ENCODE results near the gene HMCN1. TPM values are rescaled to one million over a fixed set of nuclear protein-coding genes. Genes with fewer than 3 reads are reported as not detected.
"Not testable (repeated sequence)": the region's sequence is repeated elsewhere in the genome, so short reads cannot be mapped to it uniquely, and the experiment has no call there.

HMCN1 gene
- total RNA-seq, 1 experiment from 2014 or later, result 21.4 TPM

DNA sequence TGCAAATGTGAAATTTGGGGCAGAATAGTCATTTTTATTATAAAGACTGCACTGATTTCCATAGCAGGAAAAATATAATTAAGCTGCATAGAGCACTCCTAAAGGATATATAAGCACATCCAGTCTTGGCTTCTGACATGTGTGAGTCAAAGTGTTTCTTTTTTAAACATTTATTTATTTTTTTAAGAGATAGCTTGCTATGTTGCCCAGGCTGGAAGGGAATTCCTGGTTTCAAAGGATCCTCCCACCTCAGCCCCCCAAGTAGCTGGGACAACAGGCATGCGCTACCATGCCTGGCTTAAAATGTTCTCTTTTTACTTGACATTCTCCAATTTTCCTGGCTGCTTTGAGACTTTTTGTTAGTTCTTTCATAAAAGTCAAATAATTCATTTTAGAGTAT lies 126.1 kb downstream of the HMCN1 start:
- Histone ChIP-seq H3K27ac (peak overlapping the region; percentile 61), H3K4me1 (replicated peaks) (peaks cover 67% of the 10 kb centered on the region), H3K4me3 (no peak overlapping the region), H3K36me3 (no peaks in the 10 kb centered on the region), H3K27me3 (replicated peaks) (no peaks in the 10 kb centered on the region), H3K9me3 (replicated peaks) (no peaks in the 10 kb centered on the region)
- DNase-seq (ENCODE audit: low read depth in 1 of 2, low spot score in 2 of 2), result peak; percentile 70 to 76

DNA sequence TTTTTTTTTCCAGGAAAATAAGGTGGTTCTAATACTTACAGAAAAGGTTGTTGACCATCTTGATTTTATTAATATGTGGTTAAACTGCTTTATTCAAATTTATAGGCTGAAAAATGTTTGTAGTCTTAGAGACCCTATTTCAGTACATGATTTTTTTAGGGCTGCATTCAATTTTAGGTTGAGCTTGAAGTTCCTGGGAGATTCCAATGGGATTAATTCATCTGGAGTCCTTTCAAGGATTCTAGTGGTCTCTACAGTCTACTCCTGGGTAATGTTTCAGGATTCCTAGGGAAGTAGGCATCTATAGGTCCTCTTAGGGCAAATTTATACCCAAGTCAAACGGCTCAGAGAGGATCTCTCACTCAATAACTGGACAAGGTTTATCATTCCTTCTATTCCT lies 126.7 kb downstream of the HMCN1 start:
- no peaks in the 10 kb centered on the region for H3K36me3 ChIP-seq
- no peak for DNase-seq (ENCODE audit: low read depth in 1 of 2, low spot score in 2 of 2)
- no peaks in the 10 kb centered on the region for H3K9me3 ChIP-seq (replicated peaks)
- H3K4me1 ChIP-seq (replicated peaks), result peaks cover 68% of the 10 kb centered on the region
- H3K4me3 ChIP-seq, result no peak overlapping the region
- H3K27ac ChIP-seq, result peak overlapping the region; percentile 61
- H3K27me3 ChIP-seq (replicated peaks), result no peaks in the 10 kb centered on the region

DNA sequence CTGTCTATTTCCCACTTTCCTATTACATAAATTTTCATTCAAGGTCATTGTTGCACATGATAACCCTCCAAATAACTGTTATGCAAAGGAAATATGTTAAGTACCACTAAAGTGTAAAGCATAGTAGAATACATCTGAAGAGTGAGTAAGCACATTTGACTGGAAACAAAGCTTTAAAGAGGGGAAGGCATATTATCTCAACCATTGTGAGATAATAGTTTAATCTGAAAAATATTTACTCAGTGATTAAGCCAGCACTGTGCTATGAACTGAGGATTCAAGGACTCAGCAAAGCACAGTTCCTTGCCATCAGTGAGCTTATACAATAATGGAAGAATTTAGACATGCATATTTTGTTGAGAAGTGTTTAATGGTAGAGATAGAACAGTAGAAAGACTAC lies 127.4 kb downstream of the HMCN1 start:
- no peaks in the 10 kb centered on the region for H3K36me3 ChIP-seq
- H3K4me1 ChIP-seq (replicated peaks), result peaks cover 65% of the 10 kb centered on the region
- H3K27ac ChIP-seq, result peak overlapping the region; percentile 61
- no peaks in the 10 kb centered on the region for H3K9me3 ChIP-seq (replicated peaks)
- peak in 1 of 2 experiments; percentile 60 for DNase-seq (ENCODE audit: low read depth in 1 of 2, low spot score in 2 of 2)
- no peak overlapping the region for H3K4me3 ChIP-seq
- no peaks in the 10 kb centered on the region for H3K27me3 ChIP-seq (replicated peaks)

DNA sequence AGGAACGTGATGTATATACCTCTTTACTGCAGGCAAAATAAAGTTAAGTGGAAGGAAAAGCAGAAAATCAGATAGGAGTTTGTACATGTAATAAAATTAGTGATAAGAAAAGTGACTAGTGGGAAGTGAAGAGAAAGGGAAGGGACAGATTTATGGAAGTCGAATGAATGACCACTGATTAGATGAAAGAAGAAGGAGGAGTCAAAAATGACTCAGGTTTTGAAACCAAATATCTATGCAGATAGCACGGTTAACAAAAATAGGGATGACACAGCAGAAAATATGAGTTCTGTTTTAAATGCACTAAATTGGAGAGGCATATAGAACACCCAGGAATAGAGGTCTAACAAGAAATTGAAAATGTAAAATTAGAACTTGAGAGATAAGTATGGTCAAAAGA lies 128.0 kb downstream of the HMCN1 start:
- Histone ChIP-seq H3K4me1 (replicated peaks) (peaks cover 61% of the 10 kb centered on the region), H3K9me3 (replicated peaks) (no peaks in the 10 kb centered on the region), H3K27ac (peak overlapping the region; percentile 61), H3K27me3 (replicated peaks) (no peaks in the 10 kb centered on the region), H3K4me3 (no peak overlapping the region), H3K36me3 (no peaks in the 10 kb centered on the region)
- no peak for DNase-seq (ENCODE audit: low read depth in 1 of 2, low spot score in 2 of 2)

DNA sequence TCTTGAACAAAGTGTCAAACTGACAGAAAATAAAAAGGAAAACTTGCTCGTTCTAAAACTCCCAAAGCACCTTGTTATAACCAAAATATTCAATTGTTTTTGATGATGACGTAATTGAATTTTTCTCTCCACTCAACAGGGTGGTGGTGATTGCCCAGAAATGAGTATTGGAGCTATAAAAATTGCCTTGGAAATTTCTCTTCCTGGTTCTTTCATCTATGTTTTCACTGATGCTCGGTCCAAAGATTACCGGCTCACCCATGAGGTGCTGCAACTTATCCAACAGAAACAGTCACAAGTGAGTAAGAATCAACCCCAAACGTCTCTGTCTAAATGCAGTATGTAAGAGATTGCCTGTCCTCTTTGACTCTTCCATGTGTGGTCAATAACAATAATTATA lies 130.1 kb downstream of the HMCN1 start:
- Histone ChIP-seq H3K9me3 (replicated peaks) (no peaks in the 10 kb centered on the region), H3K27ac (peak overlapping the region; percentile 9; the same call in 1 of the 2 replicates), H3K4me1 (replicated peaks) (peaks cover 50% of the 10 kb centered on the region), H3K4me3 (no peak overlapping the region), H3K36me3 (no peaks in the 10 kb centered on the region; the same call in 1 of the 2 replicates), H3K27me3 (replicated peaks) (no peaks in the 10 kb centered on the region)
- no peak for DNase-seq (ENCODE audit: low read depth in 1 of 2, low spot score in 2 of 2)

DNA sequence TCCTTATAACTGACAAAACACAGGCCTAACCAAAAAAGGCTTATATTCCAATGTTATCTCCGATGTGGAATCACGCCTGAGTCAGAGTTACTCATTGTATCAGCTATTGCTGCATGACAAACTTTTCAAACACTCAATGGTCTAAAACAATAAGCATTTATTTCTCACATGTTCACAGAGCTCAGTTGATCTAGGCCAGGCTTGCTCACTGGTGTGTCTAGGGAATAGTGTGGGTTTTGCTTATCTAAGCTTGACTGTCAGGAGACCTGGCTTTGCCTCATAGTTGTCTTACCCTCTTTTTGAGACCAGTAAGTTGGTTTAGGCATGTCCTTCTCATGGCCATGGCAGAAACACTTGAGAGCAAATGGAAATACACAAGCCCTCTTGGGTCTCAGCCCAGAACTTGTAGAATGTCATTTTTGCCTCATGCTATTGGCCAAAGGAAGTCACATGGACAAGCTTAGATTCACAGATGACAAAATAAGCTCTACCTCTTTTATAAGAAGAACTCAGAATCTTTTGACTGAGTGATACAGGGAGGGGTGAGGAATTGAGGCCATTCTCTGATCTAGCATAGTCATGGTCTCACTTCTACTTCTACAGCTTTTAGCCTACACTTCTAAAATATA lies 130.8 kb downstream of the HMCN1 start:
- Histone ChIP-seq H3K27me3 (replicated peaks) (no peaks in the 10 kb centered on the region), H3K9me3 (replicated peaks) (no peaks in the 10 kb centered on the region), H3K4me3 (no peak overlapping the region), H3K27ac (peak overlapping the region; percentile 48), H3K36me3 (no peaks in the 10 kb centered on the region; the same call in 1 of the 2 replicates), H3K4me1 (replicated peaks) (peaks cover 47% of the 10 kb centered on the region)
- DNase-seq (ENCODE audit: low read depth in 1 of 2, low spot score in 2 of 2), result peak; percentile 47 to 54

DNA sequence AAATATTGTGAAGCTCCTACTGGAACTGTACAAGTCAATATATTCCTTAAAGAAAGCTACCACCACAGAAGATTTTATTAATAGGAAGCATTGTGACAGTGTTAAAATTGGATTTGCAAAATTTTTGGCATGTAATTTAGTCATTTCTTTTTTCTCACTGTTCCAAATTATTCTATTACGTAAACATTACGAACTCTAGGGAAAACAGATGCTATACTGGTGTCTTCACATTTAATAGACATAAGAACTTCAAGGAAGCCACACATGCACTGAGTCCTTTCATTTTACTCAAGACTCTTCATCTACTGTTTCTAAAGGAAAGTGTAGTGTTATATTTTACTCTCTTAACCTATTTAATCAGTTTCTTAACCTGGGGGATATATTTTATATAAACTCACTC lies 135.4 kb downstream of the HMCN1 start:
- DNase-seq (ENCODE audit: low read depth in 1 of 2, low spot score in 2 of 2), result no peak
- Histone ChIP-seq H3K27me3 (replicated peaks) (no peaks in the 10 kb centered on the region), H3K36me3 (no peaks in the 10 kb centered on the region; the same call in 1 of the 2 replicates), H3K27ac (no peak overlapping the region), H3K4me3 (no peak overlapping the region), H3K9me3 (replicated peaks) (no peaks in the 10 kb centered on the region), H3K4me1 (replicated peaks) (peaks cover 13% of the 10 kb centered on the region)

DNA sequence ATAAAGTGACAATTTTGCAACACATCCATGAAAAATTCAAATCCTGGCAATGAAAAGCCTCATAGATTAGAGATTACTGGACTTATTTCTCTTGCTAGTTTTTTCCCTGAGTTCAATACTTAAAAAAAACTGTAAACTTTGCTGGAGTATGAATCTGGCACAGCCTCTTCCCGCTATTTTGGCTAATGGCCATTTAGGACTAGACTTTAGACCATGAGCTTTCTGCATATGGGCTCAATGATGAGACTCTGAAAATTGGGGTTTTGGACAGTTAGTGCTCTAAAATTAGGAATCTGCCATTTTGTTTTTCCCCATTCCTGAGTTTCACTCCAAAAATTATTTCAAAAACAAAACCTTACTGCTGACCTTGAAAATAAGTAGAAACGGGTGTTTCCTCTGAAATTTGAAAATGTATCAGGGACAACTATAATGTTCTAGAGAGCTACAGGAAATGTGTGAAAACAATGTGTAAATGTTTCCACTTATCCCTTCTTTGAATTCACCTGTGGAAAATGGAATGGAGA lies 137.5 kb downstream of the HMCN1 start:
- DNase-seq (ENCODE audit: low read depth in 1 of 2, low spot score in 2 of 2), result no peak
- Histone ChIP-seq H3K27ac (no peak overlapping the region), H3K4me1 (replicated peaks) (peaks cover 5% of the 10 kb centered on the region; the same call in 1 of the 2 replicates), H3K9me3 (replicated peaks) (no peaks in the 10 kb centered on the region), H3K36me3 (no peaks in the 10 kb centered on the region; the same call in 1 of the 2 replicates), H3K27me3 (replicated peaks) (no peaks in the 10 kb centered on the region), H3K4me3 (no peak overlapping the region)

DNA sequence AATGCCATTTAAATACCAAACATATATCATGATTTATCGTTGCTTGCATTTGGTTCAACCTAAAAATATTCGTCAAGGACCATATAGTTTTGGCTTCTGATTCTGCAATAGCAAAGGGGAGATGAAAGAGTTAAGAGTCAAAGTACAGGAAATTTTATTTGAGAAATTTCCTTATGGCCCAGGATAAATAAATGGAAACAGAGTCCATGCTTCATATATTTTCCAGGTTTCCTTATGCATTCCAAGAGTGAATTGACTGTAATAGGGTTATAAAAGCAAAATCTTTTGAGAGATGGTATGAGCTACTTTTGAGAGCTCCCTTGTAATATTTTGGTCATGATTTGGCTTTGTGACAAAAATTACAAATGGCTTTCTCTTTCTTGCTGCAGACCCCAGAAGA lies 140.1 kb downstream of the HMCN1 start:
- Histone ChIP-seq H3K36me3 (no peaks in the 10 kb centered on the region; the same call in 1 of the 2 replicates), H3K4me1 (replicated peaks) (peaks cover 6% of the 10 kb centered on the region), H3K4me3 (no peak overlapping the region), H3K27me3 (replicated peaks) (no peaks in the 10 kb centered on the region), H3K9me3 (replicated peaks) (no peaks in the 10 kb centered on the region), H3K27ac (no peak overlapping the region)
- no peak for DNase-seq (ENCODE audit: low read depth in 1 of 2, low spot score in 2 of 2)

DNA sequence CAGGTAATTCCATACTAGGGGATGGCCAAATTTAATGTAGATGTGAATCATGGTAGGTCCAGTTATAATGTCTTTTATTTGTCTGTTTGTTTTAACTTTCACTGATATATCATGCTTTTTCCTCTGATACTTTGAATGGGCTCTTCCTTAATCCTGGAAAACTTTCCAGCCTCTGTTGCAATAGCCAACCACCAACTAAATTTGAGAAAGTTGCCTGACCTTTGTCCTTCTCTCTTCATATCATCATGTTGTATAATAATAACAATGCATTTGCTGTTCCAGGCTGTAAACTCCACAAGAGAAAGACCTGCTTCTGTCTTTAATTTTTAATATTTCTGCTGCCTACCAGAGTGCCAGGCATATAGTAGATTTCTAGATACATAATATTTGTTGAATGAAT lies 146.1 kb downstream of the HMCN1 start:
- Histone ChIP-seq H3K36me3 (no peaks in the 10 kb centered on the region), H3K27ac (no peak overlapping the region), H3K4me1 (replicated peaks) (peaks cover 9% of the 10 kb centered on the region), H3K27me3 (replicated peaks) (no peaks in the 10 kb centered on the region), H3K4me3 (no peak overlapping the region), H3K9me3 (replicated peaks) (no peaks in the 10 kb centered on the region)
- no peak for DNase-seq (ENCODE audit: low read depth in 1 of 2, low spot score in 2 of 2)

DNA sequence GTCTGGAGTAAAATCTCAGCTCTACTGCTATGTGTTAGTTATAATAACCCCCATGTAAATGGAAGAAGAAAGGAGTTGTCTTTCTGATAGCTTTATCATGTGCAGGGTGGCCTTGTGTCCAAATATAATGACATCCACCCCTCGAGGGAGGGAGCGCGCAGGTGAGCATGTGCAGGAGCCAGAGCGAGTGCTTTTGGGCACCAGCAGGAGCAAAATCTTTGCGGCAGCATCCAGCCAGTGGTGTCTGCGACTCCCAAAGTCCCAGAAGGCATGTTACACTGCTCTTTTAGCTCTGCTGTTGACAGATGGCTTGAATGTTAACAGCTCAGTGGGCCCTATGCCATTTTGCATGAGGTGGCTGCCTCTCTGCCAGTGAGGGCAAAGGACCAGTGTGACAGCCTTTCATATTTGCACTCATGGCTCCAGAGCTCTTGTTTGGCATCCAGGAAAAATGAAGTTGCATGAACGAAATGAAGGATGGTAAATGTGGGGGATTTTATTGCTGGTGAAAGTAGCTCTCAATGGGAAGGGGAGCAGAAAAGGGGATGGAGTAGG lies 146.7 kb downstream of the HMCN1 start:
- Histone ChIP-seq H3K9me3 (replicated peaks) (no peaks in the 10 kb centered on the region), H3K4me3 (no peak overlapping the region), H3K36me3 (no peaks in the 10 kb centered on the region), H3K4me1 (replicated peaks) (peaks cover 9% of the 10 kb centered on the region), H3K27me3 (replicated peaks) (no peaks in the 10 kb centered on the region), H3K27ac (no peak overlapping the region)
- DNase-seq (ENCODE audit: low read depth in 1 of 2, low spot score in 2 of 2), result no peak

DNA sequence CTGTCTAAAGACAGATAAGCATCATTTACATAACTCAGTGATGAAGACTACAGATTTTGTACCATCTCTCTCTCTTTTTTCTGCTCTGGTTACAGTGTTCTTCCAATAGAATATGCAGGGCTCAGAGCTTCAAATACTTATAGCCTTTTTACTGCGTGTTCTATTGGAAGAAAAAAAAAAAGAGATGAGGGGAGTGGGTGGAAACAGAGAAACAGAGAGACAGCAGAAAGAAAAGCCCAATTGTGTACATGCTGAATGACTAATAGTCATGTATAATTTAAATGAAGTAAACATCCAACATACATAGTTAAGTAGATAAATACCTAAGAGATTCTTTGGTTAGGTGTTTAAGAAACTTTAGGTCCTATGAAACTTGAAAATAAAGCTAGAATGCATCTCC lies 151.9 kb downstream of the HMCN1 start:
- Histone ChIP-seq H3K9me3 (replicated peaks) (no peaks in the 10 kb centered on the region), H3K36me3 (no peaks in the 10 kb centered on the region), H3K4me1 (replicated peaks) (no peaks in the 10 kb centered on the region), H3K4me3 (no peak overlapping the region), H3K27ac (no peak overlapping the region), H3K27me3 (replicated peaks) (no peaks in the 10 kb centered on the region)
- no peak for DNase-seq (ENCODE audit: low read depth in 1 of 2, low spot score in 2 of 2)

DNA sequence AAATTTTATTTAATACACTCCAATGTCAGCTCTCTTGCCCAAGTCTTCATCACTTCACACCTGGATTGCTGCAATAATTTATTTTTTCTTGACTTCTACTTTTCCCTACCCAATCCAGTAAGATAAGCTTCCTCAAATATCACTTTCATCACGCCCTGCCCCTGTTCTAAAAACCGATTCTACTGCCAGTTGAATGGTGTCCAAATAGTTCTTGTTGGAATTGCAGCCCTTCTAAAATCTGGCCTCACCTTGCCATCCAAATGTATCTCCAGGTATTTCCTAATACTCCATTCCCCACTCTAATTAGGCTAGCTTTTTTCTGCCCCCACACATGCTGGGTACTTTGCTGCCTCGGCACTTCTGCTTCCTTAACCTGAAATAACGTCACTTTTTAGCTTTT lies 152.5 kb downstream of the HMCN1 start:
- no peak overlapping the region for H3K27ac ChIP-seq
- H3K9me3 ChIP-seq (replicated peaks), result no peaks in the 10 kb centered on the region
- no peak for DNase-seq (ENCODE audit: low read depth in 1 of 2, low spot score in 2 of 2)
- no peaks in the 10 kb centered on the region for H3K27me3 ChIP-seq (replicated peaks)
- no peaks in the 10 kb centered on the region for H3K4me1 ChIP-seq (replicated peaks)
- H3K4me3 ChIP-seq, result no peak overlapping the region
- no peaks in the 10 kb centered on the region for H3K36me3 ChIP-seq

DNA sequence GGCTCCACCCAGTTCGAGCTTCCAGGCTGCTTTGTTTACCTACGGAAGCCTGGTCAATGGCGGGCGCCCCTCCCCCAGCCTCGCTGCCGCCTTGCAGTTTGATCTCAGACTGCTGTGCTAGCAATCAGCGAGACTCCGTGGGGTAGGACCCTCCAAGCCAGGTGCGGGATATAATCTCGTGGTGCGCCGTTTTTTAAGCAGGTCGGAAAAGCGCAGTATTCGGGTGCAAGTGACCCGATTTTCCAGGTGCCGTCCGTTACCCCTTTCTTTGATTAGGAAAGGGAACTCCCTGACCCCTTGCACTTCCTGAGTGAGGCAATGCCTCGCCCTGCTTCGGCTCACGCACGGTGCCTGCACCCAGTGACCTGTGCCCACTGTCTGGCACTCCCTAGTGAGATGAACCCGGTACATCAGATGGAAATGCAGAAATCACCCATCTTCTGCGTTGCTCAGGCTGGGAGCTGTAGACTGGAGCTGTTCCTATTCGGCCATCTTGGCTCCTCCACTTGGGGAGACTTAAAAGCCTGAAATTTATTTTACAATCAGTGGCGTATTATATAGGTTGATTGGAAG lies 158.7 kb downstream of the HMCN1 start:
- H3K4me1 ChIP-seq (replicated peaks); H3K4me3 ChIP-seq; H3K9me3 ChIP-seq (replicated peaks); DNase-seq (ENCODE audit: low read depth in 1 of 2, low spot score in 2 of 2); H3K27ac ChIP-seq; H3K36me3 ChIP-seq; H3K27me3 ChIP-seq (replicated peaks): not testable (repeated sequence)
